Stimulated activated CD4-positive, alpha-beta T cell treated with anti-CD3 and anti-CD28 coated beads, Interleukin-1b, Interleukin-23, amount 100 ng/mL, for 24 hours (primary cell): Measurements from ENCODE around the gene LRRC31.

Experiments used
- DNase-seq, 4 experiments: peaks; one replicate each; pipeline ENCODE4 v3.0.0-alpha.2; 2020; ENCODE audit warnings: low read depth in 4 of 4, low spot score in 1 of 4

Gene LRRC31

GRCh38 chr3:169869484-169870220 is at the start of gene LRRC31:
LRRC31 (minus strand) TSS chr3:169869935; CDS start chr3:169869807, 128 bp downstream.
- DNase-seq, result no peak

- DNase-seq, result no peak
Observed at GRCh38 chr3:169914321-169914720, 44.6 kb upstream of the LRRC31 start.

- no peak for DNase-seq
Observed at GRCh38 chr3:169913323-169913722, 43.6 kb upstream of the LRRC31 start.

DNA sequence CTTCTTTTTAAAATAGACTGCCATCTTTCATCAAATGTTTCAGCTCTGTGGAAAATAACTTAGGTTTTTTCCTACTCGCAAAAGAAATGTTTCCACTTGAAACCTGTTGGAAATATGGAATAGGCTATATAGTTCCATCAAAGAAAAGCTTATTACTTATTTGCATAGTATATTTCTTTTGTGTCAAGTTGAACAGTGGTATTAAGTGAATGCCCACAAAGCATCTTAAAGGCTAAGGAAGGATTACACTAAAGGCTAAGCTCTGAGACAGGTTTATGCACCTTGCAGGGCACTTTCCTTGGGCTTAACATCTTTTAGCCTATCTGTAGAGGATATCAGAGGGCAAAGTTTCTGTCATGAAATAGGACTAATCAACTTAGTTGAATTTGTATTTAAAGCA is 41.5 kb upstream of the LRRC31 start, which contains the start of gene SAMD7:
Gene SAMD7 (plus strand): TSS at position 301 of the 400 bp plus-strand sequence. CDS start 7,927 bp downstream, outside the sequence.
- DNase-seq, result no peak

GRCh38 chr3:169907944-169908343 is 38.2 kb upstream of the LRRC31 start:
- no peak for DNase-seq

GRCh38 chr3:169907476-169907875 is 37.7 kb upstream of the LRRC31 start:
- no peak for DNase-seq

GRCh38 chr3:169905404-169905803 is 35.7 kb upstream of the LRRC31 start:
- DNase-seq, result no peak

DNA sequence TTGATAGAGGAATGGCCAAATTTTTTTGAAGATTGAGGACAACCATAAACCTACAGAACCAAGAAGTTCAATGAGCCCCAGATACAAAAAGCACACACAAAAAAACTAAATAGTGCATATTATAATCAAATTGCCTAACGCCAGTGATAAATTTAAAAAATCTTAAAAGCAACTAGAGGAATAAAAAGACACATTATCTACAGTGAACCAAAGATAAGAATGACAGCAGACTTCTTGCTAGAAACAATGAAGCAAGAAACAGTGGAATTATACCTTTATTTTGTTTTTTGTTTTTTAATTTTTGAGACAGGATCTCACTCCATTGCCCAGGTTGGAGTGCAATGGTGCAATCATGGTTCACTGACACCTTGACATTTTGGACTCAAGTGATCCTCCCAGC is 31.7 kb upstream of the LRRC31 start:
- DNase-seq, result no peak

- no peak for DNase-seq
Observed at GRCh38 chr3:169897284-169897683, 27.5 kb upstream of the LRRC31 start.

DNA sequence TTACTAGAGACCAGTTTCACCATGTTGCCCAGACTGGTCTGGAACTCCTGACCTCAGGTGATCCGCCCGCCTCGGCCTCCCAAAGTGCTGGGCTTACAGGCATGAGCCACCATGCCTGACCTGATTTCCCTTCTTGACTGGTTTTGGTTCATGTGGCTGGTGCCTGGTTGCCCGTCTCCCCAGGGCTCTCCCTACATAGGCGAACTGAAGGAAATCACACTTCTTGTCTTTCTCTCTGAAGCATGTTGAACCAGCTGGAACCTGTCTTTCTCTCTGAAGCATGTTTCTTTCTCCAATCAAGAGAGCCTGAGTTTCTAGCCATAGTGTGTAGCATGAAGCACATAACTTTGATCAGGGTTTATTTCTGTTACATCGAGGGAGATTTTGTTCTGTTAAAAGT is 25.3 kb upstream of the LRRC31 start:
- DNase-seq, result no peak

- DNase-seq, result no peak
Observed at GRCh38 chr3:169894110-169894509, 24.4 kb upstream of the LRRC31 start.

DNA sequence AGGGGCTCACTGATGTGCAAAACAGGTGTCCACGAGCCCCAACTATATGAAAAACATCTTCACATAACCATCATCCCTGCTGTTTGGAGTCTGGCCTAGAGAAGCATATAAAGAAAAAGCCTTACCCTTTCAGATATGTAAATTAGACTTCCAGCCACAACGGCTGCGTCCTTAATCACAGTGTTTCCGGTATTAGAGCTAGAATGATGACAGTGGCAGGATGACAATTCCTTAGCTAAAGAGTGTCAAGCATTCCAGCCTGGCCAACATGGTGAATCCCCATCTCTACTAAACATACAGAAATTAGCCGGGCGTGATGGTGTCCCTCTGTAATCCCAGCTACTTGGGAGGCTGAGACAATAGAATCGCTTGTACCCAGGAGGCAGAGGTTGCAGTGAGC is 22.2 kb upstream of the LRRC31 start:
- DNase-seq, result no peak

DNA sequence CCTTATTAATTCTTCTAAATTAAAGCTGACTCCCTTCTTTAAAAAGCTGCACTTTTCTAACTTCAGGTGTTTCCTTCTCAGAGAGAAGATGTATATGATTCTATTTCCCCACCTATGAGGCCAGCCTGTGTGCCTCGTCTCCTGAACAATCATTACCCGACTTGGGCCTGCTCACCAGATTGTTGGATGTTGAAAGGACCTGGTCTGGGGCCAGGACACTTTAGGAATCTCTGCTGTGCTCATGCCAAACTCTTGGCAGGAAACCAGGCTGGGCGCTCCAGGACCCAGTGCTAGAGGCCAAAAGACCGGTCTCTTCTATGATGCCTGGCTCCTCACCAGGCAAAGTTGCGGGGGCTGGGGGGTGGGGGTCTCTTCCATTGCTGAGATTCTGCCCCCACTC is 16.9 kb upstream of the LRRC31 start:
- no peak for DNase-seq

GRCh38 chr3:169880576-169881250 is 11.0 kb upstream of the LRRC31 start:
- no peak for DNase-seq

DNA sequence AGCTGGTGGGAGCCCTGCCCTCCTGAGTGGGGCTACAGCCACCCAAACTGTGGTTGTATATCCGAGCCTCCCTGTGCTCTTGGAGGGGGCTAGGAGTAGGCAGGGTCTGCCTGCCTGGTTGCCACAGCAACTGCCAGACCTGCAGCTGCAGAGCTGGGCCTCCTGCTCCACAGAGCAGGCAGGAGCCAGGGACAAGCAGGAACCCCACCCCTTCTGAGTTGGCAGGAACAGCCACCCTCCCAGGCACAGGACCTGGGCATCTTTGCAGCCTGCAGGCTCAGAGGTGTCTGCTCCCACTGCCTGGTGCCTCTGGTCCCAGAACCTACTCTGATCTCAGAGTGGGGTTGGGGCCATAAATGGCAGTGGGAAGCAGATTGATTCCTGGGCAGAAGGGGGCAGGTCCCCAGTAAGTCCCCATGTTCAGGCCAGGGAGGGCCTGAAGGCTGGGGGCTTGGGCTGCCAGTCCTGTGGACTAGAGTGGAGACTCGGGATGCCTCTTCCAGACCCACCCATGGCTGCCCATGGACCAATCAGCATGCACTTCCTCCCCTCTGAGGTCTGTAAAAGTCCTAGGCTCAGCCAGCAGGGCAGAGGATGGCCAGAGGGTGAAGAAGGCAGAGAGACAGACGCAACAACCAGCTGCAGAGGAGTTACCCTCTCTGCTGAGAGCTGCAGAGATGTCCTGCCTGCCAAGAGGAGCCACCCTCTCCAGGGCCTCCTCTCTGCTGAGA is 10.3 kb upstream of the LRRC31 start:
- no peak for DNase-seq

GRCh38 chr3:169879013-169879557 is 9.3 kb upstream of the LRRC31 start:
- DNase-seq, result no peak

- no peak for DNase-seq
Observed at GRCh38 chr3:169871129-169871886, 1.6 kb upstream of the LRRC31 start.

GRCh38 chr3:169868369-169868768 is 1.4 kb downstream of the LRRC31 start:
- DNase-seq, result no peak

- DNase-seq, result no peak
Observed at GRCh38 chr3:169867584-169868210, 2.0 kb downstream of the LRRC31 start.

- peak in 1 of 4 experiments; percentile 6 for DNase-seq
Observed at GRCh38 chr3:169865176-169865767, 4.5 kb downstream of the LRRC31 start.
